Measurements from ENCODE around the gene ITGA1.
"Not testable (repeated sequence)": the region's sequence is repeated elsewhere in the genome, so short reads cannot be mapped to it uniquely, and the experiment has no call there.

The ITGA1 gene

GRCh38 chr5:52854301-52854700 is 66.6 kb downstream of the ITGA1 start:
- no peaks in the 10 kb centered on the region for H3K9me3 ChIP-seq (ENCODE audit: control insufficient read depth, low read length)
- H3K4me3 ChIP-seq (ENCODE audit: insufficient read depth, low read depth, low read length), result no peak overlapping the region
- no peaks in the 10 kb centered on the region for H3K27me3 ChIP-seq (ENCODE audit: control insufficient read depth, insufficient read depth, low read length, poor library complexity, severe bottlenecking)
- no peaks in the 10 kb centered on the region for H3K36me3 ChIP-seq (ENCODE audit: control insufficient read depth, insufficient read depth, low read length)
- H3K27ac ChIP-seq (ENCODE audit: insufficient read depth, low read depth, low read length, poor library complexity, severe bottlenecking), result no peak overlapping the region
- WGBS, 2 experiments, result 100% methylated on average over 1 to 2 of the region's 2 CpGs
- no peaks in the 10 kb centered on the region for H3K4me1 ChIP-seq (ENCODE audit: control insufficient read depth, insufficient read depth, low read length)

GRCh38 chr5:52854949-52855348 is 67.2 kb downstream of the ITGA1 start:
- Histone ChIP-seq H3K9me3 (ENCODE audit: control insufficient read depth, low read length) (no peaks in the 10 kb centered on the region), H3K4me3 (ENCODE audit: insufficient read depth, low read depth, low read length) (no peak overlapping the region), H3K4me1 (ENCODE audit: control insufficient read depth, insufficient read depth, low read length) (no peaks in the 10 kb centered on the region), H3K27ac (ENCODE audit: insufficient read depth, low read depth, low read length, poor library complexity, severe bottlenecking) (no peak overlapping the region), H3K36me3 (ENCODE audit: control insufficient read depth, insufficient read depth, low read length) (no peaks in the 10 kb centered on the region), H3K27me3 (ENCODE audit: control insufficient read depth, insufficient read depth, low read length, poor library complexity, severe bottlenecking) (no peaks in the 10 kb centered on the region)
- WGBS, 2 experiments, result 92 to 100% methylated on average over 2 of the region's 2 CpGs

GRCh38 chr5:52856564-52856963 is 68.8 kb downstream of the ITGA1 start:
- H3K27me3 ChIP-seq (ENCODE audit: control insufficient read depth, insufficient read depth, low read length, poor library complexity, severe bottlenecking), result no peaks in the 10 kb centered on the region
- no peaks in the 10 kb centered on the region for H3K9me3 ChIP-seq (ENCODE audit: control insufficient read depth, low read length)
- WGBS, 2 experiments, result 92 to 93% methylated on average over 3 of the region's 3 CpGs
- no peak overlapping the region for H3K27ac ChIP-seq (ENCODE audit: insufficient read depth, low read depth, low read length, poor library complexity, severe bottlenecking)
- no peaks in the 10 kb centered on the region for H3K36me3 ChIP-seq (ENCODE audit: control insufficient read depth, insufficient read depth, low read length)
- H3K4me1 ChIP-seq (ENCODE audit: control insufficient read depth, insufficient read depth, low read length), result no peaks in the 10 kb centered on the region
- H3K4me3 ChIP-seq (ENCODE audit: insufficient read depth, low read depth, low read length), result no peak overlapping the region

- WGBS, 2 experiments, result 86 to 96% methylated on average over 2 of the region's 2 CpGs
- Histone ChIP-seq H3K4me3 (ENCODE audit: insufficient read depth, low read depth, low read length) (no peak overlapping the region), H3K4me1 (ENCODE audit: control insufficient read depth, insufficient read depth, low read length) (no peaks in the 10 kb centered on the region), H3K9me3 (ENCODE audit: control insufficient read depth, low read length) (no peaks in the 10 kb centered on the region), H3K36me3 (ENCODE audit: control insufficient read depth, insufficient read depth, low read length) (no peaks in the 10 kb centered on the region), H3K27me3 (ENCODE audit: control insufficient read depth, insufficient read depth, low read length, poor library complexity, severe bottlenecking) (no peaks in the 10 kb centered on the region), H3K27ac (ENCODE audit: insufficient read depth, low read depth, low read length, poor library complexity, severe bottlenecking) (no peak overlapping the region)
Observed at GRCh38 chr5:52859628-52860027, 71.9 kb downstream of the ITGA1 start.

- Histone ChIP-seq H3K27ac (ENCODE audit: insufficient read depth, low read depth, low read length, poor library complexity, severe bottlenecking) (no peak overlapping the region), H3K36me3 (ENCODE audit: control insufficient read depth, insufficient read depth, low read length) (no peaks in the 10 kb centered on the region), H3K4me3 (ENCODE audit: insufficient read depth, low read depth, low read length) (no peak overlapping the region), H3K9me3 (ENCODE audit: control insufficient read depth, low read length) (no peaks in the 10 kb centered on the region), H3K27me3 (ENCODE audit: control insufficient read depth, insufficient read depth, low read length, poor library complexity, severe bottlenecking) (no peaks in the 10 kb centered on the region), H3K4me1 (ENCODE audit: control insufficient read depth, insufficient read depth, low read length) (no peaks in the 10 kb centered on the region)
- 94 to 95% methylated on average over 4 to 5 of the region's 5 CpGs for WGBS, 2 experiments
Observed at GRCh38 chr5:52861368-52861767, 73.7 kb downstream of the ITGA1 start.

GRCh38 chr5:52863715-52864290 is 76.1 kb downstream of the ITGA1 start:
- no peaks in the 10 kb centered on the region for H3K4me1 ChIP-seq (ENCODE audit: control insufficient read depth, insufficient read depth, low read length)
- H3K27me3 ChIP-seq (ENCODE audit: control insufficient read depth, insufficient read depth, low read length, poor library complexity, severe bottlenecking), result no peaks in the 10 kb centered on the region
- H3K36me3 ChIP-seq (ENCODE audit: control insufficient read depth, insufficient read depth, low read length), result no peaks in the 10 kb centered on the region
- no peak overlapping the region for H3K4me3 ChIP-seq (ENCODE audit: insufficient read depth, low read depth, low read length)
- WGBS, 2 experiments, result 90 to 96% methylated on average over 2 of the region's 2 CpGs
- H3K9me3 ChIP-seq (ENCODE audit: control insufficient read depth, low read length), result no peaks in the 10 kb centered on the region
- no peak overlapping the region for H3K27ac ChIP-seq (ENCODE audit: insufficient read depth, low read depth, low read length, poor library complexity, severe bottlenecking)

- Histone ChIP-seq H3K27me3 (ENCODE audit: control insufficient read depth, insufficient read depth, low read length, poor library complexity, severe bottlenecking) (no peaks in the 10 kb centered on the region), H3K27ac (ENCODE audit: insufficient read depth, low read depth, low read length, poor library complexity, severe bottlenecking) (no peak overlapping the region)
Observed at GRCh38 chr5:52864371-52864770, 76.7 kb downstream of the ITGA1 start.

GRCh38 chr5:52864884-52865283 is 77.2 kb downstream of the ITGA1 start:
- no peak overlapping the region for H3K27ac ChIP-seq (ENCODE audit: insufficient read depth, low read depth, low read length, poor library complexity, severe bottlenecking)
- 94 to 97% methylated on average over 2 of the region's 3 CpGs for WGBS, 2 experiments

More at GRCh38 chr5:52864371-52864770, 76.7 kb downstream of the ITGA1 start:
- Histone ChIP-seq H3K4me3 (ENCODE audit: insufficient read depth, low read depth, low read length) (no peak overlapping the region), H3K4me1 (ENCODE audit: control insufficient read depth, insufficient read depth, low read length) (no peaks in the 10 kb centered on the region), H3K36me3 (ENCODE audit: control insufficient read depth, insufficient read depth, low read length) (no peaks in the 10 kb centered on the region), H3K9me3 (ENCODE audit: control insufficient read depth, low read length) (no peaks in the 10 kb centered on the region)
- whole genome bisulfite sequencing, 2 experiments, result 75 to 85% methylated on average over 1 of the region's 2 CpGs

GRCh38 chr5:52865991-52866390 is 78.3 kb downstream of the ITGA1 start:
- H3K27ac ChIP-seq (ENCODE audit: insufficient read depth, low read depth, low read length, poor library complexity, severe bottlenecking); H3K36me3 ChIP-seq (ENCODE audit: control insufficient read depth, insufficient read depth, low read length); H3K4me3 ChIP-seq (ENCODE audit: insufficient read depth, low read depth, low read length); H3K27me3 ChIP-seq (ENCODE audit: control insufficient read depth, insufficient read depth, low read length, poor library complexity, severe bottlenecking); H3K4me1 ChIP-seq (ENCODE audit: control insufficient read depth, insufficient read depth, low read length); H3K9me3 ChIP-seq (ENCODE audit: control insufficient read depth, low read length): not testable (repeated sequence)
- 91 to 100% methylated on average over 2 of the region's 2 CpGs for WGBS, 2 experiments

More at GRCh38 chr5:52864884-52865283, 77.2 kb downstream of the ITGA1 start:
- Histone ChIP-seq H3K36me3 (ENCODE audit: control insufficient read depth, insufficient read depth, low read length) (no peaks in the 10 kb centered on the region), H3K4me3 (ENCODE audit: insufficient read depth, low read depth, low read length) (no peak overlapping the region), H3K4me1 (ENCODE audit: control insufficient read depth, insufficient read depth, low read length) (no peaks in the 10 kb centered on the region), H3K27me3 (ENCODE audit: control insufficient read depth, insufficient read depth, low read length, poor library complexity, severe bottlenecking) (no peaks in the 10 kb centered on the region), H3K9me3 (ENCODE audit: control insufficient read depth, low read length) (no peaks in the 10 kb centered on the region)

- Histone ChIP-seq H3K27me3 (ENCODE audit: control insufficient read depth, insufficient read depth, low read length, poor library complexity, severe bottlenecking) (no peaks in the 10 kb centered on the region), H3K9me3 (ENCODE audit: control insufficient read depth, low read length) (no peaks in the 10 kb centered on the region), H3K4me3 (ENCODE audit: insufficient read depth, low read depth, low read length) (no peak overlapping the region), H3K4me1 (ENCODE audit: control insufficient read depth, insufficient read depth, low read length) (peaks cover 7% of the 10 kb centered on the region), H3K36me3 (ENCODE audit: control insufficient read depth, insufficient read depth, low read length) (no peaks in the 10 kb centered on the region), H3K27ac (ENCODE audit: insufficient read depth, low read depth, low read length, poor library complexity, severe bottlenecking) (no peak overlapping the region)
- 86 to 96% methylated on average over 2 of the region's 2 CpGs for WGBS, 2 experiments
Observed at GRCh38 chr5:52867809-52868208, 80.1 kb downstream of the ITGA1 start.

- Histone ChIP-seq H3K9me3 (ENCODE audit: control insufficient read depth, low read length) (no peaks in the 10 kb centered on the region), H3K4me1 (ENCODE audit: control insufficient read depth, insufficient read depth, low read length) (peaks cover 7% of the 10 kb centered on the region), H3K27ac (ENCODE audit: insufficient read depth, low read depth, low read length, poor library complexity, severe bottlenecking) (no peak overlapping the region), H3K4me3 (ENCODE audit: insufficient read depth, low read depth, low read length) (no peak overlapping the region), H3K27me3 (ENCODE audit: control insufficient read depth, insufficient read depth, low read length, poor library complexity, severe bottlenecking) (no peaks in the 10 kb centered on the region), H3K36me3 (ENCODE audit: control insufficient read depth, insufficient read depth, low read length) (no peaks in the 10 kb centered on the region)
- whole genome bisulfite sequencing, 2 experiments, result 83 to 98% methylated on average over 1 to 2 of the region's 2 CpGs
Observed at GRCh38 chr5:52868417-52868816, 80.7 kb downstream of the ITGA1 start.
